Measurements from ENCODE around the gene PLAC1.

The PLAC1 gene

GRCh38 chrX:134682081-134682480 lies 23.8 kb upstream of the PLAC1 start:
- H3K36me3 Mint-ChIP-seq (ENCODE audit: low read depth): no peaks in the 10 kb centered on the region
- H3K27ac Mint-ChIP-seq: no peak overlapping the region
- no peaks in the 10 kb centered on the region for H3K27me3 Mint-ChIP-seq
- peaks cover 6% of the 10 kb centered on the region for H3K4me1 Mint-ChIP-seq (ENCODE audit: low read depth)
- no peaks in the 10 kb centered on the region for H3K9me3 Mint-ChIP-seq
- intact Hi-C loops (cut with micrococcal nuclease): no loop called here
- no peak overlapping the region for H3K4me3 Mint-ChIP-seq

GRCh38 chrX:134679644-134680043 lies 21.4 kb upstream of the PLAC1 start:
- Mint-ChIP-seq H3K4me1 (ENCODE audit: low read depth) (peaks cover 6% of the 10 kb centered on the region), H3K9me3 (no peaks in the 10 kb centered on the region), H3K27me3 (no peaks in the 10 kb centered on the region), H3K4me3 (no peak overlapping the region), H3K27ac (no peak overlapping the region), H3K36me3 (ENCODE audit: low read depth) (no peaks in the 10 kb centered on the region)
- intact Hi-C loops (cut with micrococcal nuclease): no loop called here

GRCh38 chrX:134679221-134679620 lies 20.9 kb upstream of the PLAC1 start:
- peaks cover 6% of the 10 kb centered on the region for H3K4me1 Mint-ChIP-seq (ENCODE audit: low read depth)
- H3K27me3 Mint-ChIP-seq: no peaks in the 10 kb centered on the region
- H3K36me3 Mint-ChIP-seq (ENCODE audit: low read depth): no peaks in the 10 kb centered on the region
- H3K4me3 Mint-ChIP-seq: no peak overlapping the region
- intact Hi-C loops (cut with micrococcal nuclease): no loop called here
- no peaks in the 10 kb centered on the region for H3K9me3 Mint-ChIP-seq
- no peak overlapping the region for H3K27ac Mint-ChIP-seq

GRCh38 chrX:134677332-134677731 lies 19.1 kb upstream of the PLAC1 start:
- Mint-ChIP-seq H3K9me3 (no peaks in the 10 kb centered on the region), H3K4me3 (no peak overlapping the region), H3K27me3 (no peaks in the 10 kb centered on the region), H3K36me3 (ENCODE audit: low read depth) (no peaks in the 10 kb centered on the region), H3K27ac (no peak overlapping the region), H3K4me1 (ENCODE audit: low read depth) (peaks cover 6% of the 10 kb centered on the region)
- intact Hi-C loops (cut with micrococcal nuclease): no loop called here

- Mint-ChIP-seq H3K27me3 (no peaks in the 10 kb centered on the region), H3K36me3 (ENCODE audit: low read depth) (no peaks in the 10 kb centered on the region), H3K4me3 (no peak overlapping the region), H3K9me3 (peaks cover 3% of the 10 kb centered on the region), H3K4me1 (ENCODE audit: low read depth) (peaks cover 9% of the 10 kb centered on the region), H3K27ac (no peak overlapping the region)
- intact Hi-C loops (cut with micrococcal nuclease): no loop called here
Observed at GRCh38 chrX:134676436-134676835, 18.2 kb upstream of the PLAC1 start.

GRCh38 chrX:134673123-134673522 lies 14.9 kb upstream of the PLAC1 start:
- Mint-ChIP-seq H3K4me1 (ENCODE audit: low read depth) (peaks cover 14% of the 10 kb centered on the region), H3K27ac (no peak overlapping the region), H3K36me3 (ENCODE audit: low read depth) (no peaks in the 10 kb centered on the region), H3K9me3 (peaks cover 7% of the 10 kb centered on the region), H3K4me3 (no peak overlapping the region), H3K27me3 (peaks cover 2% of the 10 kb centered on the region)
- intact Hi-C loops (cut with micrococcal nuclease): no loop called here

GRCh38 chrX:134672101-134672500 lies 13.8 kb upstream of the PLAC1 start:
- H3K9me3 Mint-ChIP-seq: peaks cover 7% of the 10 kb centered on the region

GRCh38 chrX:134671294-134671693 lies 13.0 kb upstream of the PLAC1 start:
- no peaks in the 10 kb centered on the region for H3K36me3 Mint-ChIP-seq (ENCODE audit: low read depth)
- intact Hi-C loops (cut with micrococcal nuclease): no loop called here
- H3K9me3 Mint-ChIP-seq: peaks cover 7% of the 10 kb centered on the region
- peaks cover 2% of the 10 kb centered on the region for H3K27me3 Mint-ChIP-seq
- peaks cover 14% of the 10 kb centered on the region for H3K4me1 Mint-ChIP-seq (ENCODE audit: low read depth)
- H3K27ac Mint-ChIP-seq: no peak overlapping the region
- H3K4me3 Mint-ChIP-seq: no peak overlapping the region

More at GRCh38 chrX:134672101-134672500, 13.8 kb upstream of the PLAC1 start:
- peaks cover 2% of the 10 kb centered on the region for H3K27me3 Mint-ChIP-seq
- intact Hi-C loops (cut with micrococcal nuclease): no loop called here
- H3K27ac Mint-ChIP-seq: no peak overlapping the region
- no peak overlapping the region for H3K4me3 Mint-ChIP-seq
- H3K36me3 Mint-ChIP-seq (ENCODE audit: low read depth): no peaks in the 10 kb centered on the region
- peaks cover 14% of the 10 kb centered on the region for H3K4me1 Mint-ChIP-seq (ENCODE audit: low read depth)

- peaks cover 14% of the 10 kb centered on the region for H3K4me1 Mint-ChIP-seq (ENCODE audit: low read depth)
- no peak overlapping the region for H3K4me3 Mint-ChIP-seq
- H3K36me3 Mint-ChIP-seq (ENCODE audit: low read depth): no peaks in the 10 kb centered on the region
- intact Hi-C loops (cut with micrococcal nuclease): no loop called here
- peaks cover 2% of the 10 kb centered on the region for H3K27me3 Mint-ChIP-seq
- no peak overlapping the region for H3K27ac Mint-ChIP-seq
- H3K9me3 Mint-ChIP-seq: peaks cover 7% of the 10 kb centered on the region
Observed at GRCh38 chrX:134670134-134670924, 12.1 kb upstream of the PLAC1 start.

GRCh38 chrX:134669378-134670098 lies 11.3 kb upstream of the PLAC1 start:
- peak overlapping the region; percentile 21 for H3K27ac Mint-ChIP-seq
- H3K27me3 Mint-ChIP-seq: peaks cover 2% of the 10 kb centered on the region
- intact Hi-C loops (cut with micrococcal nuclease): no loop called here
- H3K9me3 Mint-ChIP-seq: peaks cover 7% of the 10 kb centered on the region
- no peaks in the 10 kb centered on the region for H3K36me3 Mint-ChIP-seq (ENCODE audit: low read depth)
- peaks cover 15% of the 10 kb centered on the region for H3K4me1 Mint-ChIP-seq (ENCODE audit: low read depth)
- H3K4me3 Mint-ChIP-seq: no peak overlapping the region

GRCh38 chrX:134664202-134664601 lies 5.9 kb upstream of the PLAC1 start:
- intact Hi-C loops (cut with micrococcal nuclease): no loop called here
- Mint-ChIP-seq H3K36me3 (ENCODE audit: low read depth) (no peaks in the 10 kb centered on the region), H3K27ac (no peak overlapping the region), H3K4me3 (no peak overlapping the region), H3K27me3 (no peaks in the 10 kb centered on the region), H3K9me3 (no peaks in the 10 kb centered on the region), H3K4me1 (ENCODE audit: low read depth) (peaks cover 21% of the 10 kb centered on the region)

GRCh38 chrX:134661295-134661694 lies 3.0 kb upstream of the PLAC1 start:
- H3K27ac Mint-ChIP-seq: peak overlapping the region; percentile 63

GRCh38 chrX:134660627-134661026 lies 2.4 kb upstream of the PLAC1 start:
- H3K9me3 Mint-ChIP-seq: no peaks in the 10 kb centered on the region
- H3K36me3 Mint-ChIP-seq (ENCODE audit: low read depth): no peaks in the 10 kb centered on the region
- peak overlapping the region; percentile 63 for H3K27ac Mint-ChIP-seq
- H3K4me3 Mint-ChIP-seq: no peak overlapping the region
- peaks cover 26% of the 10 kb centered on the region for H3K4me1 Mint-ChIP-seq (ENCODE audit: low read depth)
- peaks cover 1% of the 10 kb centered on the region for H3K27me3 Mint-ChIP-seq
- intact Hi-C loops (cut with micrococcal nuclease): no loop called here

More at GRCh38 chrX:134661295-134661694, 3.0 kb upstream of the PLAC1 start:
- intact Hi-C loops (cut with micrococcal nuclease): no loop called here
- H3K4me3 Mint-ChIP-seq: no peak overlapping the region
- no peaks in the 10 kb centered on the region for H3K9me3 Mint-ChIP-seq
- H3K4me1 Mint-ChIP-seq (ENCODE audit: low read depth): peaks cover 26% of the 10 kb centered on the region
- no peaks in the 10 kb centered on the region for H3K36me3 Mint-ChIP-seq (ENCODE audit: low read depth)
- H3K27me3 Mint-ChIP-seq: peaks cover 1% of the 10 kb centered on the region

GRCh38 chrX:134659761-134660160 lies 1.5 kb upstream of the PLAC1 start:
- Mint-ChIP-seq H3K36me3 (ENCODE audit: low read depth) (no peaks in the 10 kb centered on the region), H3K27me3 (peaks cover 1% of the 10 kb centered on the region), H3K27ac (no peak overlapping the region), H3K4me3 (no peak overlapping the region), H3K9me3 (no peaks in the 10 kb centered on the region), H3K4me1 (ENCODE audit: low read depth) (peaks cover 26% of the 10 kb centered on the region)
- intact Hi-C loops (cut with micrococcal nuclease): no loop called here

All from dendritic cell treated with granulocyte-macrophage colony-stimulating factor and Interleukin-4, amounts not matched to agents 40 ng/mL and 50 ng/mL, for 4 days (primary cell).